Cardiac muscle cell (in vitro differentiated cells and primary cell): Measurements from ENCODE around the gene LANCL2. TPM values are rescaled to one million over a fixed set of nuclear protein-coding genes. Genes with fewer than 3 reads are reported as not detected.
"Not testable (repeated sequence)": the region's sequence is repeated elsewhere in the genome, so short reads cannot be mapped to it uniquely, and the experiment has no call there.

ENCODE experiments used
- DNase-seq, 2 donors: peaks; one replicate each; pipeline versions ENCODE4 v3.0.0 to v3.0.0-alpha.2; 2010 to 2017; ENCODE audit warnings: low read depth in 1 of 2, low spot score in 1 of 2
- H3K27ac ChIP-seq: fragments of 200-600 bp; sonication (generic); 2 replicates; pipeline ENCODE4 v1.5.1; 2016
- H3K27me3 ChIP-seq: fragments of 200-600 bp; sonication (generic); 2 replicates; pipeline ENCODE4 v1.6.0; 2016; ENCODE audit warnings: control low read depth
- H3K36me3 ChIP-seq: fragments of 200-600 bp; sonication (generic); 2 replicates; pipeline ENCODE4 v1.5.1; 2016; ENCODE audit warnings: control low read depth
- H3K4me1 ChIP-seq: fragments of 200-600 bp; sonication (generic); 2 replicates; pipeline ENCODE4 v1.8.1; 2017; ENCODE audit warnings: low read depth, mild to moderate bottlenecking, mixed run types
- H3K4me3 ChIP-seq: fragments of 200-600 bp; sonication (generic); 2 replicates; pipeline ENCODE4 v1.5.1; 2016; ENCODE audit warnings: mild to moderate bottlenecking
- H3K9me3 ChIP-seq: fragments of 200-600 bp; sonication (generic); 2 replicates; pipeline ENCODE4 v1.5.1; 2017; ENCODE audit warnings: low read depth, mild to moderate bottlenecking, control low read depth
- CTCF ChIP-seq: IDR thresholded peaks from 2 replicates; pipeline ENCODE4 v1.5.1; 2012; ENCODE audit warnings: low read depth, mild to moderate bottlenecking, low read length
- polyA plus RNA-seq: library from polyadenylated mRNA; unstranded; fragments of >200 nt; fragmentation: Nextera tagmentation; extraction: Ambion mirVana; gene quantifications from 2 replicates; pipeline ENCODE4 v1.2.1, GENCODE V29; 2016
- total RNA-seq: library from RNA; depleted of rRNA; stranded (reverse); fragments of >200 nt; gene quantifications from 2 replicates; pipeline ENCODE4 v1.2.3, GENCODE V29; 2016

The LANCL2 gene
- total and polyA plus RNA-seq, 2 experiments from 2014 or later: 13.8 to 18.8 TPM

- no peak overlapping the region for H3K27ac ChIP-seq
- no peaks in the 10 kb centered on the region for H3K27me3 ChIP-seq
- no peaks in the 10 kb centered on the region for H3K36me3 ChIP-seq
- no peak overlapping the region for H3K4me3 ChIP-seq
- DNase-seq: no peak
- H3K4me1 ChIP-seq: no peaks in the 10 kb centered on the region
- no peaks in the 10 kb centered on the region for H3K9me3 ChIP-seq
- no peak for TF ChIP-seq CTCF
These were observed 103.4 kb downstream of the LANCL2 start for GRCh38 chr7:55468495-55468894.

- no peak for DNase-seq
- no peak overlapping the region for H3K4me3 ChIP-seq
- no peaks in the 10 kb centered on the region for H3K9me3 ChIP-seq
- TF ChIP-seq CTCF: no peak
- H3K36me3 ChIP-seq: no peaks in the 10 kb centered on the region
- H3K27me3 ChIP-seq: no peaks in the 10 kb centered on the region
- no peaks in the 10 kb centered on the region for H3K4me1 ChIP-seq
- no peak overlapping the region for H3K27ac ChIP-seq
These were observed 104.1 kb downstream of the LANCL2 start for GRCh38 chr7:55469271-55469681.

DNA sequence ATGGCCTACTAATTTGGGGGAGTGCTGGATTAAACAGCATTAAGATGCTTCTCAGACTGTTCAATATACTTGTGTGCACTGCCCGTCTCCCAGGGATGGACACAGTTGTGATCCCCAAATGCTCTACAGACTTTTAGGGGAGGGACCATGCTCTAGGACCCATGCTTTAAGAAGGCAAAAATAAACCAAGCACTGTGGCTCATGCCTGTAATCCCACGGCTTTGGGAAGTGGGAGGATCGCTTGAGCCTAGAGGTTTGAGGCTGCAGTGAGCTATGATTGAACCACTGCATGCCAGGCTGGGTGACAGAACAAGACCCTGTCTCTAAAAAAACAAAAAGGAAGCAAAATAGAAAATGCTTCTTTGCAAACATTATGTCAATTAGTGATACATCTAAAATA lies 104.6 kb downstream of the LANCL2 start:
- no peaks in the 10 kb centered on the region for H3K36me3 ChIP-seq
- no peak for DNase-seq
- no peak overlapping the region for H3K27ac ChIP-seq
- no peak for TF ChIP-seq CTCF
- H3K9me3 ChIP-seq: no peaks in the 10 kb centered on the region
- H3K4me1 ChIP-seq: no peaks in the 10 kb centered on the region
- no peak overlapping the region for H3K4me3 ChIP-seq
- no peaks in the 10 kb centered on the region for H3K27me3 ChIP-seq

DNA sequence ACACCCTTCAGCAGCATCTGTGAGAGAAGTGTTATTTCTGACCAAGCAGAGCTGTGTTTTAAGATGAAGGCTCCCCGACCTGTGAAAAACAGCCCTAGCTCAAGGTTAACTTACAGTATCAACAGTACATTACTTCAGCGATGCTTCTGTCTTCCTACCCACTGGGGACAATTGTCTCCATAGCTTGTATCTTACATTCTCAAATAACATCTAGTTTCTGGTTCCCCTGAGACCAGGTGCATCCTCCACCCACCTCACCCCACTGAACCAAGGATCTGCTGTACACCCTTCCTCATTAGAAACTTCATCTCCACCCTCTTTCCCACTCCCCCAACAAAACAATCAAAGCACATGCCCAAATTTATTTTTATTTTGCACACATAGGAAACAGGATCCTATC lies 105.1 kb downstream of the LANCL2 start:
- Histone ChIP-seq H3K4me1 (no peaks in the 10 kb centered on the region), H3K36me3 (no peaks in the 10 kb centered on the region)
- no peak for TF ChIP-seq CTCF

DNA sequence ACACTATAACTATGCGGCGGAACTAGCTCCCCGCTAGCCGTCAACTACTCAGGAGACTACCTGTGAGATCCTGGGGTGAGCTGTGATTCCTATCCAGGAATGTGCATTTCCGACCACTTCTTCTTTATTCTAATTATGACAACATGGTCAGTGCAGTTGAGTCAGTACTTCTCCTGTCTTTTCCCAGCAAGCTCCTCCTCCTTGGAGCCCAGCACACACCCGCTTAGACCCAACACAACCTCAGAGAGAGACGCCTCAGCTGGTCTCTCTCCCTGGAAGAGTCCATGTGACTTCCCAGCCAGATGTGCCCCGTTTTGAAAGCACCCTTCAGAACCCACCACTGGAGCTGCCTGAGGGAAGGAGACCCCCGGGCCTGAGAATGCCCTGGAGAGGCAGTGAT lies 106.5 kb downstream of the LANCL2 start:
- H3K36me3 ChIP-seq, H3K9me3 ChIP-seq: not testable (repeated sequence)

More for the DNA sequence above, 105.1 kb downstream of the LANCL2 start:
- no peak overlapping the region for H3K27ac ChIP-seq
- no peak overlapping the region for H3K4me3 ChIP-seq
- DNase-seq: no peak
- no peaks in the 10 kb centered on the region for H3K9me3 ChIP-seq
- no peaks in the 10 kb centered on the region for H3K27me3 ChIP-seq

GRCh38 chr7:55472406-55472805 lies 107.3 kb downstream of the LANCL2 start:
- not testable (repeated sequence) for H3K9me3 ChIP-seq, H3K4me1 ChIP-seq, H3K27ac ChIP-seq, H3K36me3 ChIP-seq, H3K4me3 ChIP-seq, DNase-seq, H3K27me3 ChIP-seq

More for the DNA sequence above, 106.5 kb downstream of the LANCL2 start:
- H3K27me3 ChIP-seq, DNase-seq, H3K4me1 ChIP-seq, H3K4me3 ChIP-seq, H3K27ac ChIP-seq: not testable (repeated sequence)
